ENCODE measurements around the gene GYPC.

- TF ChIP-seq CTCF (IDR thresholded peaks at IDR 0.05; ENCODE audit: low read depth, low read length, missing input control) (no peak), ATF3 (IDR thresholded peaks at IDR 0.05) (no peak), RAD21 (IDR thresholded peaks at IDR 0.05) (no peak)
These were observed 5.0 kb downstream of the GYPC start for GRCh38 chr2:126660971-126661370.

Data from liver (tissue), 3 donors.